PC-3 (cell line): ENCODE data around the gene ATG7.
"Not testable (repeated sequence)": the region's sequence is repeated elsewhere in the genome, so short reads cannot be mapped to it uniquely, and the experiment has no call there.

Experiments used
- EZH2 ChIP-seq: fragments of 300-600 bp; sonication (generic); IDR thresholded peaks from one replicate; pipeline ENCODE4 v1.6.1; 2017; ENCODE audit warnings: antibody characterized with exemption, mild to moderate bottlenecking, low read length; ENCODE audit not compliant: unreplicated experiment
- EZH2phosphoT487 ChIP-seq: fragments of 300-600 bp; sonication (generic); IDR thresholded peaks from 2 replicates; pipeline ENCODE4 v1.6.1; 2018; ENCODE audit warnings: mild to moderate bottlenecking, antibody characterized with exemption, low read length, borderline replicate concordance
- TF ChIP-seq, protein P1 (sequence below): fragments of 300-600 bp; sonication (generic); conservative IDR thresholded peaks from 2 replicates; pipeline ENCODE4 v1.5.1; 2017; ENCODE audit warnings: antibody characterized with exemption, low read depth, mild to moderate bottlenecking, low read length

DNA sequence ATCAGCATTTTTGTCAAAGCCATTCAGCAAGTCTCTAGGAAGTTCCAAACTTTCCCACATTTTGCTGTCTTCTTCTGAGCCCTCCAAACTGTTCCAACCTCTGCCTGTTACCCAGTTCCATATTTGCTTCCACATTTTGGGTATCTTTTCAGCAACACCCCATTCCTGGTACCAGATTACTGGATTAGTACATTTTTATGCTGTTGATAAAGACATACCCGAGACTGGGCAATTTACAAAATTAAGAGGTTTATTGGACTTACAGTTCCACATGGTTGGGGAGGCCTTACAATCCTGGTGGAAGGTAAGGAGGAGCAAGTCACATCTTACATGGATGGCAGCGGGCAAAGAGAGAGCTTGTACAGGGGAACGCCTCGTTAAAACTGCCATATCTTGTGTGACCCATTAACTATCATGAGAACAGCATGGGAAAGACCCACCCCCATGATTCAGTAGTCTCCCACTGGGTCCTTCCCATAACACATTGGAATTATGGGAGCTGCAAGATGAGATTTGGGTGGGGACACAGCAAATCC is 136.2 kb downstream of the ATG7 start:
- TF ChIP-seq, protein P1, sequence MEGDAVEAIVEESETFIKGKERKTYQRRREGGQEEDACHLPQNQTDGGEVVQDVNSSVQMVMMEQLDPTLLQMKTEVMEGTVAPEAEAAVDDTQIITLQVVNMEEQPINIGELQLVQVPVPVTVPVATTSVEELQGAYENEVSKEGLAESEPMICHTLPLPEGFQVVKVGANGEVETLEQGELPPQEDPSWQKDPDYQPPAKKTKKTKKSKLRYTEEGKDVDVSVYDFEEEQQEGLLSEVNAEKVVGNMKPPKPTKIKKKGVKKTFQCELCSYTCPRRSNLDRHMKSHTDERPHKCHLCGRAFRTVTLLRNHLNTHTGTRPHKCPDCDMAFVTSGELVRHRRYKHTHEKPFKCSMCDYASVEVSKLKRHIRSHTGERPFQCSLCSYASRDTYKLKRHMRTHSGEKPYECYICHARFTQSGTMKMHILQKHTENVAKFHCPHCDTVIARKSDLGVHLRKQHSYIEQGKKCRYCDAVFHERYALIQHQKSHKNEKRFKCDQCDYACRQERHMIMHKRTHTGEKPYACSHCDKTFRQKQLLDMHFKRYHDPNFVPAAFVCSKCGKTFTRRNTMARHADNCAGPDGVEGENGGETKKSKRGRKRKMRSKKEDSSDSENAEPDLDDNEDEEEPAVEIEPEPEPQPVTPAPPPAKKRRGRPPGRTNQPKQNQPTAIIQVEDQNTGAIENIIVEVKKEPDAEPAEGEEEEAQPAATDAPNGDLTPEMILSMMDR: not testable (repeated sequence)
- TF ChIP-seq EZH2phosphoT487, EZH2: not testable (repeated sequence)
